NCI-H1105 treated with DMSO at 0.1 percent for 48 hours (cell line): ENCODE measurements around the gene NINJ2.

ENCODE experiments used
- DNase-seq: peaks from one replicate; lab custom pipeline; 2025; lab: John Stamatoyannopoulos, UW

The NINJ2 gene

GRCh38 chr12:569803-570434 is 93.3 kb downstream of the NINJ2 start:
- peak; percentile 77 for DNase-seq

- DNase-seq: no peak
Observed at GRCh38 chr12:569091-569676, 94.1 kb downstream of the NINJ2 start.

- DNase-seq: no peak
Observed at GRCh38 chr12:568486-568885, 94.8 kb downstream of the NINJ2 start.

GRCh38 chr12:565589-566105 is 97.6 kb downstream of the NINJ2 start:
- no peak for DNase-seq

- no peak for DNase-seq
Observed at GRCh38 chr12:565161-565560, 98.1 kb downstream of the NINJ2 start.

GRCh38 chr12:563787-564298 is 99.4 kb downstream of the NINJ2 start:
- no peak for DNase-seq

- DNase-seq: no peak
Observed at GRCh38 chr12:563250-563781, 99.9 kb downstream of the NINJ2 start.

- no peak for DNase-seq
Observed at GRCh38 chr12:562634-563033, 100.6 kb downstream of the NINJ2 start.

GRCh38 chr12:561908-562593 is 101.2 kb downstream of the NINJ2 start:
- DNase-seq: no peak

GRCh38 chr12:561391-561705 is 101.9 kb downstream of the NINJ2 start:
- DNase-seq: no peak

GRCh38 chr12:560691-561390 is 102.4 kb downstream of the NINJ2 start:
- DNase-seq: no peak

GRCh38 chr12:559906-560455 is 103.3 kb downstream of the NINJ2 start:
- no peak for DNase-seq

- no peak for DNase-seq
Observed at GRCh38 chr12:559208-559905, 103.9 kb downstream of the NINJ2 start.

- no peak for DNase-seq
Observed at GRCh38 chr12:558580-558979, 104.7 kb downstream of the NINJ2 start.

- no peak for DNase-seq
Observed at GRCh38 chr12:556498-556897, 106.7 kb downstream of the NINJ2 start.

GRCh38 chr12:554001-554285 is 109.3 kb downstream of the NINJ2 start:
- no peak for DNase-seq

- DNase-seq: no peak
Observed at GRCh38 chr12:553216-554000, 109.8 kb downstream of the NINJ2 start.

GRCh38 chr12:552466-552865 is 110.8 kb downstream of the NINJ2 start:
- DNase-seq: no peak

GRCh38 chr12:550473-551260 is 112.6 kb downstream of the NINJ2 start:
- DNase-seq: no peak

- DNase-seq: no peak
Observed at GRCh38 chr12:549476-550082, 113.7 kb downstream of the NINJ2 start.
